ENCODE data around the gene CFAP410.

CFAP410 gene

DNA sequence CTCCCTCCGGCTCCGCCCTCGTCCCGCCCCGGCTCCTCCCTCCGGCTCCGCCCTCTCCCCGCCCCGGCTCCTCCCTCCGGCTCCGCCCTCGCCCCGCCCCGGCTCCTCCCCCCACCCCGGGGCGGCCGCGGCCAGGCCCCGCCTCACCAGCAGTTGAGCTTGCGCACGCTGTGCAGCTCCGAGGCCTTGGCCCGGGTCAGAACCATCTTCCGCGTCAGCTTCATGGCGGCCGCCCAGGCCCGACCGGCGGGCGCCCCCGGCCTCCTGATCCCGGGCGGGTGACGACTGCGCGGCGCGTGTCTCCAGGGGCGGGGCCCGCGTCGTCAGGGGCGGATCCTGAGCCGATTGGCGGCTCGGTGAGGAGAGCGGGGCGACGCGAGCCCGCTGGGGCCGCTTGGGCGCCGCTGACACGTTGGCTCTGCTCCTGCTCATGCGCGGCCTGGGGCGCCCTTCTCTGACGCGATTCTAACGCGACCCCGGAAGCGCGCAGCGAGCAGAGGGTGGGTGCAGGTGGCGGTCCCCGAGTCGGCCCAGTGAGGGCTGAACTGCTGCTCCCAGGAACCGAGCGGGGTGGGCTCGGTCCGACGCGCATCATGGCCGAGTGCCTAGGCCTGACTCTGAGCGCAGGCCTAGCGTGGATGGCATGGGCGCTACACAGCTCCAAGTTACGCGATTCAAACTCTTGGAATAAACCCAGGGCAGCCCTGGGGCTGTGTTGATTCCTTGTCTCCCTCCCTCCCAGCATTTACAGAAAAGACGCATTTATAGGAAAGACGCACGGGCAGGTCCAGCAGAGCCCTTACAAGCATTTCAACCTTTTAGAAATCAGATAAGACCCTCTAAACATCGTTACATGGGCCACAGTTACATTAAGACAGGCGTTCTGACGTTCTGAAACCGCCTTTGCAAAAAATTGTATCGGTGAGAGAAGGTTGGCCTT lies at the start of gene CFAP410:
CFAP410 (minus strand) TSS at position 420 of the 940 bp plus-strand sequence; CDS start at position 224, 196 bp downstream.
- DNase-seq, result peak; percentile 85

DNA sequence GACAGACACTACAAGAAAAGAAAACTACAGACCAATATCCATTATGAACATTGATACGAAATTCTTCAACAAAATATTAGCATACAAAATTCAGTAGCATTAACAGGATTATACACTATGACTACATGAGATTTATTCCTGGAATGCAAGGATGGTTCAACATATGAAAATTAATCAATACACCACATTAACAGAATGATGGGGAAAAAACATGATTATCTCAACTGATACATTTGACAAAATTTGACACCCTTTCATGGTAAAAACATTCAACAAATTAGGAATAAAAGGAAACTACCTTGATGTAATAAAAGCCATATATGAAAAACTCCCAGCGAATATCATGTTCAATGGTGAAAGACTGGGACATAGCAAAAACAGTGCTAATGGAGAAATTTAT lies 45.8 kb upstream of the CFAP410 start:
- DNase-seq, result no peak

DNA sequence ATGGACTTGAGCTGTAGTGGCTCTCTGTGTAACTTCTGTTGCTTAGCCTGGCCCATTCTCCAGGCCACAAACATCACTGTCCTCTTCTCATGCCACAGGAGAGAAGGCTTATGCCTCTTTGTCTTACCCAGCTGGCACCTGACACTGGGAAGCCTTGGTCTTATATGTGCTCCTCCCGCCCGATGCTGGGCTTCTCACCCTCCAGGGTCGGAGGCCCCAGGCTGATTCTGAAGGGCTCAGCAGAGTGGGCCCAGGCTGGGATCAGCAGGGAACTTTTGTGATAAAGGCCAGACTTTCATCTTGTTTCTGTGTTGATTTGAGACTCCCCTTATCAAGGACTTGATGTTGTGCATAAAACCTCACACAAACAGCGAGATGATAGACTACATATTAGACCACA lies 44.0 kb upstream of the CFAP410 start:
- DNase-seq, result no peak

DNA sequence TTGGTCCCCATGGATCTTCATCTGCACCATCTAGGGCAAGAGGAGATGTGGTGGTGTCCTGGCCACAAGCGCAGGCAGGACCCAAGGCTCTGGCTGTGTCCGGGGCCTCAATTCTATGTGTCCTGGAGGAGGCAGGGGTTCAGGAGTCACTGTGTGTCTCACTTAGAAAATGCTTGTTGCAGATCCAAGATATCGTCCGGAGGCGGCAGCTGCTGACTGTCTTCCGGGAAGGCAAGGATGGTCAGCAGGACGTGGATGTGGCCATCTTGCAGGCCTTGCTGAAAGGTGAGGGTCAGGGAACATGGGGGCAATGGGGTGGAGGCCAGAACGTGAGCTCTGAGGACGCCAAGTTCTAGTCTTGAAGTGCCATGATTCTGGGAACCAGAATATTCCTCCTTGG lies 43.3 kb upstream of the CFAP410 start:
- no peak for DNase-seq

DNA sequence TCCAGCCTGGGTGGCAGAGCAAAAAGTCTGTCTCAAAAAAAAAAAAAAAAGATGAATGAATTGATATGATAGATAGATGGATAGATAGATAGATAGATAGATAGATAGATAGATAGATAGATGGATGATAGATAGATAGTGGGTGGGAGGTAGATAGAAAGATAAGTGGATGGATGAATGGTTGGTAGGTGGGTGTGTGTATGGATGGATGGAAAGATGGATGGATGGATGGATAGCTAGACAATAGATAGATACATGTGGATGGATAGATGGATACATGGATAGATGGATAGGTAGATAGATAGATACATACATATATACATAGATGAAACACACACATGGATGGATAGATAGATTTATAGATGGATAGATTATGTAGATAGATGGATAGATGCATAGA lies 42.7 kb upstream of the CFAP410 start:
- DNase-seq, result no peak

DNA sequence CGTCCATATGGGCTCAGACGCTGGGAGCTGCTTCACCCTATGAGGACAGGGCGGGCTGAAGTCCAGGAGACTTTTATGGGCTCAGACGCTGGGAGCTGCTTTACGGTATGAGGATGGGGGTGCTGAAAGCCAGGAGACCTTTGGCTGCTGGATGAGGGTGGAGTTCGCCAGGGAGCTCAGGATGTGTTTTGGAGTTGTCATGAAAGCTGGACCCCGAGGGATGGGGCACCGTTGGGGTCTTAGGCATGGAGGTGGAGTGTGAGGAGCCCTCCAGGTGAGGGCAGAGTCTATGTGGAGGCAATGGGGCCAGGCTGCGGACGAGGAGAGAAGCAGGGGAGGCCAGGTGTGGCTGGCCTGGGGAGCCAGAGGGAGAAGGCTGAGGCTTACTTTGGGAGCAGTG lies 41.7 kb upstream of the CFAP410 start:
- DNase-seq, result no peak

DNA sequence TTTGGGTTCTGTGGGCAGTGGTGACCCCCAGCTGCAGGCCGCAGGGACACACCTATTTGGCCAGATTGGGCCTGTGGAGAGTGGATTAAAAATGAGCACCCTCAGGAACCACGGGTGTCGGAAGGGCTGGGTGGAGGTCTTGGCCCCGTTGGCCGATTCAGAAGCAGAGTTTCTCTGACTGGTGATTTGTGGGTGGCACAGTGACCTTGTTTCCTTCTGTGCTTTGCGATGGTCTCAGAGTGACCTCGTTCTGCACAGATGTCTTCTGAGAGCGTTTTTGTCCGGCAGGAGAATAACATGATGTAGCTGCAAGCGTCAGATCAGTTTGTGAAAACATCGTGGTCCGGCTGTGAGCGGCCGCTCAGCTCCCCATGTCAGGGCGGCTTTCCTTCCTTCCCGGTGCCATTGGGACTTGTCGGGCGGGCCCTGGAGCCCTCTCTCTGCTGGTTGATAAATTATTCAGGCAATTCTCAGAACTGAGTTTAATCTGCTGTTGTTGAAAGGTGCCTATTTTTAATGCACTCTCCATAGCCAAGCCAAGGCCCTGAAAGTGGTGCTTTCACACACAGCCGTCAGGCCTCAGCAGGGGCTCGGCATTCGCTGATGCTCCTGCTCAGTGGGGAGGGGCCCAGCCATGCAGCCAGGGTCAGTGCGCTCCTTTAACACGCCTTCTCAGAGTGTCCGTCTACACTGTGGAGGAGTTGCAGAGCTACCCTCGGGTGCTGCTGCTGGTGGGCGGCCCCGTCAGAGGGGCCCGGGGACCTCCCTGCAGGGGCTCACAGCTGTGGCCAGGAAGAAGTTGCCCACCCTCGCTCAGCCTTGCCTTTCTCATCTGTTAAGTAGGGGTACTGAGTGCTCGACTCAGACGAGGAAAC lies 41.0 kb upstream of the CFAP410 start:
- no peak for DNase-seq

DNA sequence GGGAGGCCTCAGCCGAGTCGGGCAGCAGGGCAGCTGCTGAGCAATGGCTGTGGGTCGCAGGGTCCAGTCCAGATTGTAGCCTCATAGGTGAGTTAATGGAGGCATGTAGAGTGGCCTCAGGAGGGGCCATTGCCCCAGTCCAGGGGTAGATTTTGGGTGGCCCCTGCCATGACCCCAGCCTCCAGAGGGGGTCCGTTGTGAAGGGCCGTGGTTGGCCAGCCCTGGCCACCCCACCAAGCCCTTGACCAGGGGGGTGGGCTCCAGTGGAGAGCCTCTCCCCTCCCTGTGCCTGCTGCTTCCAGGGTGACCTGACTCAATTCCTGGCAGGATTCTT lies 40.3 kb upstream of the CFAP410 start:
- DNase-seq, result no peak

DNA sequence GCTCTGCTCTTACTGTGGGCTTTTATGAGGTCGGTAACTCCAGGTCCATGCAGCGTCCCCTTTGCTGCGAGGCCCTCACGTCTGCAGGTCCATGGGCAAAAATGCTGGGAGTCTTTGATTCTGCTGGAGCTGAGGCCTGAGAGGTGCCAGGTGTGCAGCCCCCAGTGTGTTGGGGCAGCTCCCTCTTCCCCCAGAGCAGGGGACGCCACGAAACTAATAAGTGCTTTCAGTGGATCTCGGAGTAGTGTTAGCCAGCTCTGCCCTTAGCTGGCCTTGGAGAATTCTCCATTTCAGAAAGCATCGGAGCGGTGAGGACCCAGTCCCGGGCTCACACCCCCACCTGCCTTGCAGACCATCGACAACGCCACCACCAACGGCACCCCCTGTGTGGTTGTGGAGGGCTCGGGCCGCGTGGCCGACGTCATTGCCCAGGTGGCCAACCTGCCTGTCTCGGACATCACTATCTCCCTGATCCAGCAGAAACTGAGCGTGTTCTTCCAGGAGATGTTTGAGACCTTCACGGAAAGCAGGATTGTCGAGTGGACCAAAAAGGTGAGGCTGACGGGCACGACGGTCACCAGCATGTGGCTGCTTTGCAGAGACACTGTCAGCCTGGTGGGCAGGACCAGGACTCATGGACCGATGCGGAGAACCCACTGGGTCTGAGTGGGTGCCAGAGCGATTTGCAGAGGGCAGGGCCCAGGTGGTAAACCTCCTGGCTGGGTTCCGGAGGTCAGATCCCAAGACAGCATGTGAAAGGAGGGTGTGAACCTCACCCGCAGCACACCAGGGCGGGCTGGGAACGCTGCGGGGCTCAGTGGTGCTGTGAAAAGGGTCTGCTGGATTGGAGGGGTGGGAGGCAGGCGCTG lies 39.7 kb upstream of the CFAP410 start:
- no peak for DNase-seq

DNA sequence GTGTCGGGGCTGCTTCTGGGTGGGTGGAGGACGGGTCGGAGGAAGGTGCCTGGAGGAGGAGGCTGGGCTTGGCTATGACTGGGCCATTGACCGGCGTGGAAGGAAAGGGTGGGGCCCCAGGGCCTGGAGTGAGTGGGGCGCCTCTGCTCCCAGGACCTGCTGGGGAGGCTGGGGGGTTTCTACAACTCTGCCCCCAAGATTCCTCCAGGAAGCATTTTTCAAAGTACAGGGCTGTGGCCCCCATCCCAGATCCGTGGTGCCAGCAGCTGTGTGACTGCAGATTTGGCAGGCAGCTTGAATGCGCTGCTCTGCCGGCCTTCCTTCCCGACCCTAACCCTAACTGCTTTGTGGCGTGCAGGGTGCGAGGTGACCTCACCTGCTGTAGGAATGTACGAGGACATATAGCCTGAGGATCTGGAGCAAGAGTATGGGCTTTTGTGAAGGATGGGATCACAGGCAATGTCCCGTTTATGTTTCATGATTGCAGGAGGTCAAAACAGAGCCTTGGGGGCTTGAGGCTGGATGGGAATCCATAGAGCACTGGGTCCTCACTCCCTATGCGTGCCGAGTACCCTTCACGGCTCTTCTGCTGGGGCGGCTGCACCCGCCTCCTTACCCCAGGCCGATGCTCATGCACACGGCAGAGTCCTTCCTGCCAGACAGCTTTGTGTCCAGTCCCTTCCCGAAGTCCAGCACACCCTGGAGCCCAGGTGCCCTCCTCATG lies 38.9 kb upstream of the CFAP410 start:
- DNase-seq, result no peak

DNA sequence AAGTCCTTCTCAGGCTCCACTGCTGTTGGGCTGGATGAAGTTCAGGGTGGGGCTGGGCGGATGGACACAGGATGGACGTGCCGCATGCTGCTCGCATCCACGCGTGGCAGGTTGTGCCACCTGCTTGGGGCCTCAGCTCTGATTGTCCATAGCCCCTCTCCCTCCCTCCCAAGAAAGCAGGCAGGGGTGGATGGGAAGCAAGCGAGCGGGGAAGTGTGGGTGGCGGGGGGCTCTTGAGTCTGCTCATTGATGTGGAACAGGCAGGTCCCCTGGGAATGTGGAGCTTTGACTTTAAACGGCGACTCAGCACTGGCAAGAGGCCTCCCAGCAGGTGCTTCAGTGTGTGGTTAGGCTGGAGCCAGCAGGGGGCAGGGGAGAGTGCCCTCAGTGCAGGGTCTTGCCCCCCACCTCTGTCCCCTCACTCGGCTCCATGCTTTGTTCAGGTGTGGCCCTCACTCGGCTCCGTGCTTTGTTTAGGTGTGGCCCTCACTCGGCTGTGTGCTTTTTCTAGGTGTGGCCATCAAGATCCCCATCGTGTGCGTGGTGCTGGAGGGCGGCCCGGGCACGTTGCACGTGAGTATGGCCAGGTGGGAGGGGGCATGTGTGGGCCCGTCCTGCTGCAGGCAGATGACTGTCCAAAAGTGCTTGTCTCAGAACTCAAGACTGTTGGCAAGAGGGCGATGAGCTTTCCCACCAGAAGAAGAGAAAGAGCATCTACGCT lies 38.2 kb upstream of the CFAP410 start:
- no peak for DNase-seq

DNA sequence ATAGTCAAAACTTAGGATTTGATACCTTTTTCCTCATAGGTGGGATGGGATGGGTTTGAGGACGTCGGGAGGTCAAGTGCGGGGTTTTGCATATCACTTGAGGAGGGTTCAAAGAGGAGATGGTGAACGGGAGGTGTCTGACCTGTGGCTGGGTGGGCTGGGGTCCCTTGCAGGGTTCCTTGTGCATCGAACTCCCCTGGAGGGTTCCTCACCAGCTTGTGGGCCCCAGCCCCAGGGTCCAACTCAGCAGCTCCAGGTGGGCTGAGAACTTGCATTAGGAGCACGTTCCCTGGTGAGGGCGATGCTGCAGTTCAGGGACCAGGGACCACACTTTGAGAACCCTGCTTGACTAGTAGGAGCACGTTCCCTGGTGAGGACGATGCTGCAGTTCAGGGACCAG lies 37.4 kb upstream of the CFAP410 start:
- DNase-seq, result no peak

DNA sequence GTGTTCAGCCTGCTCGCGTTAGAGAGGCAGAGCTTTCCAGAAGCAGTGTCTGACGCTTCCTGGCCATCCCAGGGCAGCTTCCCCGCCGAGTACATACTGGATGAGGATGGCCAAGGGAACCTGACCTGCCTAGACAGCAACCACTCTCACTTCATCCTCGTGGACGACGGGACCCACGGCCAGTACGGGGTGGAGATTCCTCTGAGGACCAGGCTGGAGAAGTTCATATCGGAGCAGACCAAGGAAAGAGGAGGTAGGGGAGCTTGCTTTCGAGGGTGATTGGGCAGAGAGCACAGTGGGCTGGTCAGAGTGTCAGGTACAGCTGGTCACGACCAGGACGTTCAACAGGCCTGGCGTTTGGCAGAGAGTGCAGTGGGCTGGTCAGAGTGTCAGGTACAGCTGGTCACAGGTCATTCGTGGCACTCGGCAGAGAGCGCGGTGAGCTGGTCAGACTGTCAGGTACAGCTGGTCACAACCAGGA lies 36.6 kb upstream of the CFAP410 start:
- DNase-seq, result no peak

DNA sequence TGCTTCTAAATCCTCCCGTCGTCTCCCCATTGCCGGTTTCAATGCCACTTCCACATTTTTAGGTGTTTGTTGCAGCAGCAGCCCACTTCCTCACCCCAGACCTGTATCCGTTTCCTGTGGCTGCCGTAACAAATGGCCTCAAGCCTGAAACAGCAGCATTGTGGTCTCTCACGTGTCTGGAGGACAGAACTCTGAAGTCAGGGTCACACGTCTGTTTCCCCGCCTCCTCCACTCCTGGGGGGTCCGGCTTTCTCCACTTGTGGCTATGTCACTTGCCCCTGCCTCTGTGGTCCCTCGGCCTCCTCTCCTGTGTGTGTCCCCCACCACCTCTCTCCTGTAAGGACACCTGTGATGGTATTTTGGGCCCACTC lies 36.1 kb upstream of the CFAP410 start:
- no peak for DNase-seq

DNA sequence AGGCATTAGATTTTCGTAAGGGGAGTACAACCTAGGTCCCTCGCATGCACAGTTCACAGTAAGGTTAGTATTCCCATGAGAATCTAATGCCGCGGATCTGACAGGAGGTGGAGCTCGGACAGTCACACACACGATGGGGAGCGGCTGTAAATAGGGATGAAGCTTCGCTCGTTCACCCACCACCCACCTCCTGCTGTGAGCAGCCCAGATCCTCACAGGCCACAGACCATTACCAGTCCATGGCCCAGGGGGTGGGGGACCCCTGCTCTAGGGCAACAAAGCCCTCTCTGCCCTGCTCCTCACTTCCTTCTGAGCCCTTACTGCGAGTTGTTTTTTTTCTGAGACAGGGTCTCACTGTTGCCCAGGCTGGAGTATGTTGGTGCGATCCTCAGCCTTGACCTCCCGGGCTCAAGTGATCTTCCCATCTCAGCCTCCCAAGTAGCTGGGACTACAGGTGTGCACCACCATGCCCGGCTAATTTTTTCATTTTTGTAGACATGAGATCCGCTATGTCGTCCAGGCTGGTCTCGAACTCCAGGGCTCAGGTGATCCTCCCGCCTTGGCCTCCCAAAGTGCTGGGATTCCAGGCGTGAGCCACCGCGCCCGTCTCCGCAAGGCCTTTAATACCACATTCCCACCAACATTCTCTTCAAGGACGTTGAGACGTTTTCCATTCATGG lies 35.6 kb upstream of the CFAP410 start:
- no peak for DNase-seq

DNA sequence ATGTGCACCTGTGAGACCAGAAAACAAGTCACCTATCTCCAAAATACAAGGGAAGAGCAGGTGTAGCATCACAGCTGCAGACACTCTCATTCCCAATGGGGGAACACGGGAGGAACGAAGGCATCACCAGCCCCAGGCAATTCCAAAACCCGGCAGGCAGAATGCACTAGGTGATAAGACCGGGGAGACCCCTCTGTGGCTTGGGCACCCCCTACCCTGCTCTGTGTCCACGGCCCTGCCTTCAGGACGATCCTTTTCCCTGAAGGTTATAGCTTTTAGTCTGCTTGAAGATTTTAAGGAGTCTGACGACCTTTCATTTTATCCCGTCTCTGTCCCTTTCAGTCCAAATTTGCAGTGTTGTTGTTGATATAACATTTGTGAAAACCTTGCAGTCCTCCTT lies 33.4 kb upstream of the CFAP410 start:
- no peak for DNase-seq

DNA sequence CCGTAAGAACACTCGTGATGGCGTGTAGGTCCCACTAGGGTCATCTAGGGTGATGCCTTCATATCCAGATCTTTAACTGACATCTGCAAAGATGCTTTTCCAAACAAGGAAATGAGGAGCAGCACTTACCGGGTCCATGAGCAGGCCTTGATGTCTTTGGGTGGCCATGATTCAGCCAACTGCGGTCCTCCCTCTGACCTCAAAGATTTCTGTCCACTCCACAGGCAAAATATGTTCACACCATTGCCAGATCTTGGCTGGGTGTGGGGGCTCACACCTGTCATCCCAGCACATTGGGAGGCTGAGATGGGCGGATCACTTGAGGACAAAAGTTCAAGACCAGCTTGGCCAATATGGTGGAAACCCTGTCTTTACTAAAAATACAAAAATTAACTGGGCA lies 32.4 kb upstream of the CFAP410 start:
- DNase-seq, result no peak

DNA sequence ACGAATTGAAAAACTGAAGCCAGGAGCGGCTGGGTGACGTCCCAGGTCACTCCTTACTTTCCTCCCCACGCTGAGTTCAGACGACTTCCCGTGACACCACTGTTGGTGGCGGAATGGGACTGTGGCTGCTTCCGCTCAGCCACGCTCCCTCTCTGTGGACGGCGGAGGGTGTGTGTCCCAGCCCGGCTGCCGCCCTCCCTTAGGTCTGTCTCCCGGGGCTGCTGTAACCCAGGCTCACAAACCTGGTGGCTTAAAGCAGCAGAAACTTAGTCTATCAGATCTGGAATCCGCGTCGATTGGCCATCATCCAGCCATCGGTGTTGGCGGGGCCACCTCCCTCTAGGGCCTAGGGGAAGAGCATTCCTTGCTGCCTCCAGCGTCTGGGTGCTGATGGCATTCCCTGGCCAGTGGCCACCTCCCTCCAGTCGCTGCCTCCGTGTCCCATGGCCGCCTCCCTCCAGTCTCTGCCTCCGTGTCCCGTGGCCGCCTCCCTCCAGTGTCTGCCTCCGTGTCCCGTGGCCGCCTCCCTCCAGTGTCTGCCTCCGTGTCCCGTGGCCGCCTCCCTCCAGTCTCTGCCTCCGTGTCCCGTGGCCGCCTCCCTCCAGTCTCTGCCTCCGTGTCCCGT lies 31.7 kb upstream of the CFAP410 start:
- DNase-seq, result no peak

DNA sequence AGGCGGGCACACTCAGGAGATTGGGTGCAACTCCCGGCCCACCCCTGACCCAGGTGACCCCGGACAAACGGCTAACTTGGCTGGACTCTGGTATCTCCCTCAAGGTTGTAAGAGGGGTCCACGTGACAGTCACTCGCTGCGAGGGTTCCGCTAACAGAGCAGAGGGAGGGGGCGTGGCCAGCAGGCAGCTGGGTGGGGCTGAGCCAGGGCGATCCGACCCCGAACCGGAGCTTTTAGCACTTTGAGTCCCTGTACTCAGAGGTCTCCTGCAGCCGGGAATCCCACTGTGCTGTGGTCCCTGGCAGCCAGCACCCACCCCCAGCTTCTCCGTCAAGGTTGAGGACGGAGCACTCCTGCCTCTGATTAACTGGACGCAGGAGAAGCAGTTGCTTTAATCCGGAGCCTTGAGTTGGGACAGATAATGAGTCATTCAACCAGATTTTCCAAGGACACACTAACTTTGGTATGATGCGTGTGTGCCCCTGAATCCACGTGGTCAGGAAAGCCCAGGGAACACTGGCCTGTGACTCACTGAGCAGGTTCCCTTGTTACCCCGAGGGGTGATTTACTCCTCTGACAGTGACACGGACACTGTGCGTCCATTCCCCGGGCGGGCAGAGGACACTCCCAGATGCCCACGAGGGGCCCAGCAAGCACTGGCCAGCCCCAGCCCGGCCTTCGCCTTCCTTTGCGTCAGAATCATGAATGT lies 31.0 kb upstream of the CFAP410 start:
- peak; percentile 17 for DNase-seq
